ENCODE data around the gene ZBTB2.

DNA sequence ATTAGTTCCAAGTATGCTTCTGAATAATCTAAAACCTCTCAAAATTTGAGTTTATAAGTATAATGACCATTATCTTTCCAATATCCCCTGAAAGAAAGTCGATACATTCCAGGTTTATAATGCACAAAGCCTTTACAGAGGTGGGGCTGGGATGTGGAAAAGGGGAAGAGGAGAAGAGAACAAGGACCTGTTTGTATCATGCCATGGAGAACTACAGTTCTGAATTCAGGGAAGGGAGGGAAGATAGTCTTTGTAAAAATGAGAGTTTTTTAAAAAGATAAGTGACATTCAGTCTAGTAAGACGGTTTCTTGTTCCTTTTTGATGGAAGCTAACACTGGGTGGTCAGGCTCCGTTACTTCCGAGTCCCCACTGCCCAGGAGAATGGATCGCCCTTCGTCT is 26.1 kb downstream of the ZBTB2 start:
- TF ChIP-seq, protein P1, sequence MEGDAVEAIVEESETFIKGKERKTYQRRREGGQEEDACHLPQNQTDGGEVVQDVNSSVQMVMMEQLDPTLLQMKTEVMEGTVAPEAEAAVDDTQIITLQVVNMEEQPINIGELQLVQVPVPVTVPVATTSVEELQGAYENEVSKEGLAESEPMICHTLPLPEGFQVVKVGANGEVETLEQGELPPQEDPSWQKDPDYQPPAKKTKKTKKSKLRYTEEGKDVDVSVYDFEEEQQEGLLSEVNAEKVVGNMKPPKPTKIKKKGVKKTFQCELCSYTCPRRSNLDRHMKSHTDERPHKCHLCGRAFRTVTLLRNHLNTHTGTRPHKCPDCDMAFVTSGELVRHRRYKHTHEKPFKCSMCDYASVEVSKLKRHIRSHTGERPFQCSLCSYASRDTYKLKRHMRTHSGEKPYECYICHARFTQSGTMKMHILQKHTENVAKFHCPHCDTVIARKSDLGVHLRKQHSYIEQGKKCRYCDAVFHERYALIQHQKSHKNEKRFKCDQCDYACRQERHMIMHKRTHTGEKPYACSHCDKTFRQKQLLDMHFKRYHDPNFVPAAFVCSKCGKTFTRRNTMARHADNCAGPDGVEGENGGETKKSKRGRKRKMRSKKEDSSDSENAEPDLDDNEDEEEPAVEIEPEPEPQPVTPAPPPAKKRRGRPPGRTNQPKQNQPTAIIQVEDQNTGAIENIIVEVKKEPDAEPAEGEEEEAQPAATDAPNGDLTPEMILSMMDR (IDR thresholded peaks at IDR 0.05; ENCODE audit: low read depth, low read length) = no peak
- TF ChIP-seq EZH2phosphoT487 (IDR thresholded peaks at IDR 0.05; ENCODE audit: low read depth) = no peak

Data from OCI-LY3 (cell line).